Measurements from ENCODE around the gene FGD6. TPM values are rescaled to one million over a fixed set of nuclear protein-coding genes. Genes with fewer than 3 reads are reported as not detected.

The FGD6 gene
- total RNA-seq, 1 experiment from 2014 or later: 66.6 TPM

- BruUV-seq (replicated peaks): no TSS peak
- peaks cover 29% of the 10 kb centered on the region for H3K36me3 Mint-ChIP-seq (ENCODE audit: insufficient read depth, unreplicated experiment)
These were observed 43.8 kb upstream of the FGD6 start for GRCh38 chr12:95261109-95261508.

DNA sequence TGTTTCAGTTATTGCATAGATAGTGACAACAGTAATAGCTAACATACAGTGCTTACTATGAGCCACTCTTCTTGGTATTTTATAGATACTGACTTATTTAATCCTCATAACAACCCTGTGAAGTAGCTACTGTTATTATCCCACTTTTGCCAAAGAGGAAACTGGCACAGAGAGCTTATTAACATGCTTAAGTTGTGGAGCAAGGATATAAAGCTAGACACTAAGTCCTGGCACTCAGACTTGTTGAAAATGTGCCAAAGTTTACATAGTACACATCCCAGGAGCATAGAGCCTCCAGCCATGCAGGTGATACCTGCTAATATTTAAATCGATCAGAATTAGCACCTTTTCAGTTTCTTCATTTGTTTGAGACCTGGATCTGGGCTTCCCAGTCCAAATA lies 42.1 kb upstream of the FGD6 start:
- intact Hi-C loops (cut with micrococcal nuclease; ENCODE audit: unreplicated experiment): no loop called here
- Mint-ChIP-seq H3K9me3 (ENCODE audit: low read depth, unreplicated experiment) (no peaks in the 10 kb centered on the region), H3K27me3 (ENCODE audit: unreplicated experiment) (no peaks in the 10 kb centered on the region), H3K4me1 (ENCODE audit: low read depth, unreplicated experiment) (peaks cover 26% of the 10 kb centered on the region), H3K27ac (ENCODE audit: unreplicated experiment) (no peak overlapping the region), H3K4me3 (ENCODE audit: low read depth, unreplicated experiment) (no peak overlapping the region), H3K36me3 (ENCODE audit: insufficient read depth, unreplicated experiment) (peaks cover 40% of the 10 kb centered on the region)
- CTCF ChIA-PET: interaction anchor here (0.6 kb wide), 1 partner anchor 66 kb away, joined by 5 read pairs; no protein-coding TSS in a partner anchor
- no peak for DNase-seq
- TF ChIP-seq, protein P1, sequence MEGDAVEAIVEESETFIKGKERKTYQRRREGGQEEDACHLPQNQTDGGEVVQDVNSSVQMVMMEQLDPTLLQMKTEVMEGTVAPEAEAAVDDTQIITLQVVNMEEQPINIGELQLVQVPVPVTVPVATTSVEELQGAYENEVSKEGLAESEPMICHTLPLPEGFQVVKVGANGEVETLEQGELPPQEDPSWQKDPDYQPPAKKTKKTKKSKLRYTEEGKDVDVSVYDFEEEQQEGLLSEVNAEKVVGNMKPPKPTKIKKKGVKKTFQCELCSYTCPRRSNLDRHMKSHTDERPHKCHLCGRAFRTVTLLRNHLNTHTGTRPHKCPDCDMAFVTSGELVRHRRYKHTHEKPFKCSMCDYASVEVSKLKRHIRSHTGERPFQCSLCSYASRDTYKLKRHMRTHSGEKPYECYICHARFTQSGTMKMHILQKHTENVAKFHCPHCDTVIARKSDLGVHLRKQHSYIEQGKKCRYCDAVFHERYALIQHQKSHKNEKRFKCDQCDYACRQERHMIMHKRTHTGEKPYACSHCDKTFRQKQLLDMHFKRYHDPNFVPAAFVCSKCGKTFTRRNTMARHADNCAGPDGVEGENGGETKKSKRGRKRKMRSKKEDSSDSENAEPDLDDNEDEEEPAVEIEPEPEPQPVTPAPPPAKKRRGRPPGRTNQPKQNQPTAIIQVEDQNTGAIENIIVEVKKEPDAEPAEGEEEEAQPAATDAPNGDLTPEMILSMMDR (IDR thresholded peaks at IDR 0.05; ENCODE audit: unreplicated experiment): no peak
- no TSS peak for BruUV-seq (replicated peaks)

More at GRCh38 chr12:95261109-95261508, 43.8 kb upstream of the FGD6 start:
- DNase-seq: no peak
- intact Hi-C loops (cut with micrococcal nuclease; ENCODE audit: unreplicated experiment): no loop called here
- H3K4me1 Mint-ChIP-seq (ENCODE audit: low read depth, unreplicated experiment): peaks cover 18% of the 10 kb centered on the region
- H3K4me3 Mint-ChIP-seq (ENCODE audit: low read depth, unreplicated experiment): no peak overlapping the region
- TF ChIP-seq, protein P1 (IDR thresholded peaks at IDR 0.05; ENCODE audit: unreplicated experiment): no peak
- H3K9me3 Mint-ChIP-seq (ENCODE audit: low read depth, unreplicated experiment): no peaks in the 10 kb centered on the region
- H3K27me3 Mint-ChIP-seq (ENCODE audit: unreplicated experiment): no peaks in the 10 kb centered on the region
- CTCF ChIA-PET: no interaction called here
- H3K27ac Mint-ChIP-seq (ENCODE audit: unreplicated experiment): no peak overlapping the region

- TF ChIP-seq, protein P1 (IDR thresholded peaks at IDR 0.05; ENCODE audit: unreplicated experiment): no peak
- CTCF ChIA-PET: interaction anchor here (0.6 kb wide), 1 partner anchor 66 kb away, joined by 5 read pairs; no protein-coding TSS in a partner anchor
- intact Hi-C loops (cut with micrococcal nuclease; ENCODE audit: unreplicated experiment): no loop called here
- peaks cover 26% of the 10 kb centered on the region for H3K4me1 Mint-ChIP-seq (ENCODE audit: low read depth, unreplicated experiment)
- no peaks in the 10 kb centered on the region for H3K27me3 Mint-ChIP-seq (ENCODE audit: unreplicated experiment)
- H3K9me3 Mint-ChIP-seq (ENCODE audit: low read depth, unreplicated experiment): no peaks in the 10 kb centered on the region
- BruUV-seq (replicated peaks): no TSS peak
- no peak for DNase-seq
- H3K27ac Mint-ChIP-seq (ENCODE audit: unreplicated experiment): no peak overlapping the region
- H3K4me3 Mint-ChIP-seq (ENCODE audit: low read depth, unreplicated experiment): no peak overlapping the region
- H3K36me3 Mint-ChIP-seq (ENCODE audit: insufficient read depth, unreplicated experiment): peaks cover 45% of the 10 kb centered on the region
These were observed 41.5 kb upstream of the FGD6 start for GRCh38 chr12:95258803-95259202.

DNA sequence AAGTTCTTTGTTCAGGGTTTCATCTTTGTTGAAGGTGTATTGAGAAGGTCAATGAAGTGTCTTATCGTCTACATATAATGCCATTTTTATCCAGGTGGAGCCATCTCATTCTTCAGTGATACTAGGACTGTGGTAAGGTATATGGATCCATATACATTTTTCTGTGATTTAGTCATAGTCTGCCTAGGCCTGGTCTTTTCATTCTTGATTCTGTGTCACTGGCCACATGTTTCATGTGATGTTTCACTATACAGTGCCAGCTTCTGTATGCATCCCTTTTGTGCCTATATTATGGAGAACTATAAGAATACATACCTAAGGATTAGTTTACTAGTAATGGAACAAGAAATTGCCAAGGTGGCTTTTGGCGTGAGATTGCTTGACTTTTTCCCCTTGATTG lies 40.9 kb upstream of the FGD6 start:
- TF ChIP-seq, protein P1 (IDR thresholded peaks at IDR 0.05; ENCODE audit: unreplicated experiment): no peak
- H3K27me3 Mint-ChIP-seq (ENCODE audit: unreplicated experiment): no peaks in the 10 kb centered on the region
- H3K4me3 Mint-ChIP-seq (ENCODE audit: low read depth, unreplicated experiment): no peak overlapping the region
- H3K27ac Mint-ChIP-seq (ENCODE audit: unreplicated experiment): no peak overlapping the region
- CTCF ChIA-PET: no interaction called here
- no TSS peak for BruUV-seq (replicated peaks)
- DNase-seq: no peak
- intact Hi-C loops (cut with micrococcal nuclease; ENCODE audit: unreplicated experiment): no loop called here
- H3K36me3 Mint-ChIP-seq (ENCODE audit: insufficient read depth, unreplicated experiment): peaks cover 49% of the 10 kb centered on the region
- peaks cover 26% of the 10 kb centered on the region for H3K4me1 Mint-ChIP-seq (ENCODE audit: low read depth, unreplicated experiment)
- no peaks in the 10 kb centered on the region for H3K9me3 Mint-ChIP-seq (ENCODE audit: low read depth, unreplicated experiment)
